Measurements from ENCODE around the gene JUND. TPM values are rescaled to one million over a fixed set of nuclear protein-coding genes. Genes with fewer than 3 reads are reported as not detected.

The JUND gene
- total and polyA plus RNA-seq, 2 of the 8 experiments (the other 6 are each of a cell fraction or from before 2014, with no cell fraction given) = 54.0 to 77.5 TPM

GRCh38 chr19:18257503-18258470 is 23.6 kb downstream of the JUND start:
- H2BK12ac ChIP-seq (ENCODE audit: low read depth, low read length) = no peak overlapping the region
- H2BK20ac ChIP-seq (ENCODE audit: low read length) = no peak overlapping the region
- H4K20me1 ChIP-seq (replicated peaks in 1 of 2; ENCODE audit: control insufficient read depth in 1 of 2, insufficient read depth in 2 of 2, low read length in 2 of 2) = peaks cover 0 to 1% of the 10 kb centered on the region in 2 experiments
- H3K4me2 ChIP-seq (ENCODE audit: insufficient read depth in 1 of 2, low read depth in 2 of 2, low read length in 2 of 2) = no peak overlapping the region
- H3K4ac ChIP-seq (replicated peaks; ENCODE audit: insufficient read length, low read depth, low read length) = no peak overlapping the region
- H3K36me3 ChIP-seq (ENCODE audit: control insufficient read depth in 2 of 4, insufficient read depth in 4 of 4, low read length in 3 of 4) = no peaks in the 10 kb centered on the region
- ChIA-PET CTCF (ENCODE audit: partially characterized antibody) (interaction anchor here (0.6 to 18.7 kb wide), 14 partner anchors 8 to 153 kb away, joined by 3 to 305 read pairs (median 4); partner anchors contain the start of genes IQCN, JUND, MPV17L2 and RAB3A), POLR2A (ENCODE audit: partially characterized antibody) (interaction anchor here (0.9 to 2.5 kb wide), 3 partner anchors 8 to 52 kb away, joined by 3 to 8 read pairs (median 4); partner anchors contain the start of gene JUND)
- H2AFZ ChIP-seq (ENCODE audit: low read length) = no peak overlapping the region
- H4K5ac ChIP-seq (ENCODE audit: insufficient read length, low read depth, low read length) = no peak overlapping the region
- H3K23me2 ChIP-seq (ENCODE audit: low read depth, low read length) = no peaks in the 10 kb centered on the region
- 93% methylated on average over 55 of the region's 55 CpGs; no CpG with 5 or more reads in 1 of the 2 experiments for WGBS, 2 experiments (ENCODE audit: extremely low coverage in 1 of 2, insufficient coverage in 1 of 2, insufficient read length in 1 of 2, insufficient replicate concordance in 2 of 2, low coverage in 1 of 2, low lambda C conversion rate in 2 of 2, missing lambda C conversion rate in 1 of 2)
- no peaks in the 10 kb centered on the region for H3K9me3 ChIP-seq (ENCODE audit: insufficient read depth in 2 of 2, low read depth in 1 of 2, low read length in 1 of 2)
- no peak overlapping the region for H2AK5ac ChIP-seq (ENCODE audit: low read depth, low read length)
- no peak overlapping the region for H2BK15ac ChIP-seq (ENCODE audit: low read length)
- no peak for DNase-seq (ENCODE audit: low read depth in 1 of 2, low spot score in 2 of 2)
- H3K27me3 ChIP-seq (replicated peaks in 1 of 4; ENCODE audit: control insufficient read depth in 3 of 4, extremely low read depth in 1 of 4, insufficient read depth in 3 of 4, low read length in 3 of 4) = peaks cover 0 to 6% (median 1%) of the 10 kb centered on the region in 4 experiments; a peak in 3 of 7 replicates
- no peak overlapping the region for H3K18ac ChIP-seq (ENCODE audit: extremely low read depth, low read length)
- no peaks in the 10 kb centered on the region for H3K79me2 ChIP-seq (ENCODE audit: control insufficient read depth in 1 of 2, insufficient read depth in 2 of 2, low read length in 2 of 2)
- H3K9ac ChIP-seq (replicated peaks in 1 of 4; ENCODE audit: extremely low read depth in 1 of 4, low read depth in 3 of 4, low read length in 3 of 4) = no peak overlapping the region
- H4K91ac ChIP-seq (replicated peaks; ENCODE audit: insufficient read length, low read length) = no peak overlapping the region
- H2BK5ac ChIP-seq (ENCODE audit: low read depth, low read length) = no peak overlapping the region
- H3K14ac ChIP-seq (ENCODE audit: insufficient read length) = no peak overlapping the region
- no peak overlapping the region for H3K23ac ChIP-seq (ENCODE audit: insufficient read length)
- H2BK120ac ChIP-seq (replicated peaks; ENCODE audit: low read depth, low read length) = no peak overlapping the region
- 0 out of 2 replicates have a peak overlapping the region, but pooled peaks have one; percentile 5 for H4K8ac ChIP-seq (ENCODE audit: extremely low read depth, insufficient read depth, low read length)
- no peak for FAIRE-seq
- no peak overlapping the region for H3K4me3 ChIP-seq (ENCODE audit: extremely low read depth in 1 of 4, insufficient read depth in 2 of 4, low read depth in 3 of 4, low read length in 4 of 4)
- peaks cover 5 to 12% (median 10%) of the 10 kb centered on the region in 4 experiments for H3K4me1 ChIP-seq (replicated peaks in 1 of 4; ENCODE audit: control insufficient read depth in 3 of 4, insufficient read depth in 4 of 4, low read length in 3 of 4)
- no peaks in the 10 kb centered on the region; the same call in 1 of the 2 replicates for H3K79me1 ChIP-seq (ENCODE audit: low read depth, low read length)
- H3K56ac ChIP-seq (replicated peaks; ENCODE audit: insufficient read length, low read depth, low read length) = no peak overlapping the region
- no peak overlapping the region for H3K27ac ChIP-seq (ENCODE audit: low read depth, low read length)
- TF ChIP-seq FOSL1 (IDR thresholded peaks at IDR 0.05; ENCODE audit: insufficient read depth, low read depth, low read length) = no peak
- no peak for TF ChIP-seq ATF3 (IDR thresholded peaks at IDR 0.05; ENCODE audit: insufficient read depth, low read depth, low read length)
- no peak for TF ChIP-seq SIRT6 (IDR thresholded peaks at IDR 0.05; ENCODE audit: low read length)
- TF ChIP-seq RBBP5 (IDR thresholded peaks at IDR 0.05; ENCODE audit: borderline replicate concordance, low read depth, low read length) = no peak
- TF ChIP-seq KDM5A (IDR thresholded peaks at IDR 0.05; ENCODE audit: low read length) = no peak
- TF ChIP-seq BRCA1 (IDR thresholded peaks at IDR 0.05; ENCODE audit: low read depth, low read length) = no peak
- no peak for TF ChIP-seq CTCF (IDR thresholded peaks at IDR 0.05; ENCODE audit: control extremely low read depth in 1 of 3, insufficient read depth in 1 of 3, low read depth in 1 of 3, low read length in 3 of 3)
- TF ChIP-seq YY1 (IDR thresholded peaks at IDR 0.05; ENCODE audit: low read depth, low read length) = no peak

All from H1 (cell line).